SK-N-MC (cell line): ENCODE measurements around the gene ZNF780A.

Experiments
- EZH2 ChIP-seq: fragments of 200-600 bp; sonication (generic); IDR thresholded peaks from one replicate; pipeline ENCODE4 v1.6.1; 2017; ENCODE audit warnings: antibody characterized with exemption
- POLR2AphosphoS5 ChIP-seq: IDR thresholded peaks from 2 replicates; pipeline ENCODE4 v1.6.1; 2012; ENCODE audit warnings: mild to moderate bottlenecking, low read depth, low read length, borderline replicate concordance

- TF ChIP-seq POLR2AphosphoS5, result no peak
- TF ChIP-seq EZH2, result no peak
Measured at GRCh38 chr19:40084948-40085347, 5.8 kb downstream of the ZNF780A start.
